Kidney (tissue), 14 donors: ENCODE measurements around the gene UFM1. TPM values are rescaled to one million over a fixed set of nuclear protein-coding genes. Genes with fewer than 3 reads are reported as not detected.
A peak's percentile ranks its signal among the peaks of the same experiment; 100 is the strongest.

Experiments
- DNase-seq, 5 donors: peaks; one replicate each; pipeline ENCODE4 v3.0.0-alpha.2; 2013 to 2020
- FAIRE-seq: peaks from 2 replicates; lab custom pipeline; 2012; peaks lifted over from hg19 to GRCh38; lab: Jason Lieb, UNC
- H3K27ac ChIP-seq, 2 donors: one replicate each; pipeline ENCODE4 v1.7.0; 2013; ENCODE audit warnings: low read depth in 2 of 2, low read length in 2 of 2, inconsistent platforms in 1 of 2
- H3K27me3 ChIP-seq: one replicate; pipeline ENCODE4 v1.7.1; 2013; ENCODE audit warnings: low read length, inconsistent platforms; ENCODE audit not compliant: control insufficient read depth, insufficient read depth
- H3K36me3 ChIP-seq, 3 donors: one replicate each; pipeline versions ENCODE4 v1.7.0 to v1.7.1; 2013; ENCODE audit warnings: low read length in 3 of 3, control low read depth in 1 of 3, inconsistent platforms in 1 of 3; ENCODE audit not compliant: insufficient read depth in 3 of 3, control insufficient read depth in 2 of 3
- H3K4me1 ChIP-seq, 3 donors: one replicate each; pipeline versions ENCODE4 v1.7.0 to v1.7.1; 2013; ENCODE audit warnings: low read length in 3 of 3, inconsistent platforms in 1 of 3, low read depth in 1 of 3; ENCODE audit not compliant: control insufficient read depth in 2 of 3, insufficient read depth in 2 of 3
- H3K4me3 ChIP-seq, 3 donors: one replicate each; pipeline versions ENCODE4 v1.7.0 to v1.8.1; 2013; ENCODE audit warnings: low read length in 3 of 3, control low read depth in 1 of 3, inconsistent platforms in 1 of 3
- H3K9ac ChIP-seq, 3 donors: one replicate each; pipeline versions ENCODE4 v1.7.0 to v1.7.1; 2013; ENCODE audit warnings: low read length in 3 of 3, control low read depth in 1 of 3, inconsistent platforms in 1 of 3
- H3K9me3 ChIP-seq, 3 donors: one replicate each; pipeline versions ENCODE4 v1.7.0 to v1.7.1; 2013; ENCODE audit warnings: low read length in 3 of 3, control low read depth in 1 of 3, inconsistent platforms in 1 of 3; ENCODE audit not compliant: control insufficient read depth in 2 of 3, insufficient read depth in 1 of 3
- CTCF ChIP-seq: IDR thresholded peaks from 3 replicates; pipeline ENCODE4 v1.5.1; 2012; ENCODE audit warnings: mild to moderate bottlenecking, moderate library complexity, borderline replicate concordance; ENCODE audit not compliant: insufficient read depth; ENCODE audit errors: extremely low read depth
- intact Hi-C: fragments of 100-400 bp; cut with DNase I; formaldehyde crosslinking; loops from one replicate; pipeline ENCODE4 v1.11.1; 2022
- polyA plus RNA-seq: library from polyadenylated mRNA; stranded (reverse); fragments of 350-450 nt; fragmentation: Illumina TruSeq; extraction: RNeasy Lipid Tissue Mini Kit (QIAGEN cat#74804); gene quantifications from one replicate; pipeline ENCODE4 v1.2.3, GENCODE V29; 2014; ENCODE audit warnings: low read depth, low replicate concordance; ENCODE audit not compliant: insufficient read depth
- total RNA-seq: library from RNA; stranded (reverse); fragmentation: NEBNext Ultra II Directional; extraction: Animal tissue kit (Norgen Biotek cat#: 25700); gene quantifications from one replicate; pipeline ENCODE4 v1.2.1, GENCODE V29; 2021
- donor health status: control.
- donor health status: control.
- donor health status: control.
- donor health status: control.
- donor health status: control.
- donor health status: DM: yes; HTN: yes; CAD: no.
- donor health status: Normal renal cell carcinoma (clear cell type).

Gene UFM1
- total and polyA plus RNA-seq, 2 donors from 2014 or later = 39.1 to 60.7 TPM

GRCh38 chr13:38321654-38322053 lies 28.0 kb upstream of the UFM1 start:
- Histone ChIP-seq H3K4me3 (no peak overlapping the region), H3K4me1 (no peaks in the 10 kb centered on the region), H3K27ac (no peak overlapping the region), H3K9ac (no peak overlapping the region), H3K27me3 (no peaks in the 10 kb centered on the region), H3K9me3 (no peaks in the 10 kb centered on the region), H3K36me3 (no peaks in the 10 kb centered on the region)
- DNase-seq (no peak), FAIRE-seq (no peak)
- intact Hi-C loops = no loop called here
- TF ChIP-seq CTCF = no peak

- Histone ChIP-seq H3K27me3 (no peaks in the 10 kb centered on the region), H3K9ac (no peak overlapping the region), H3K4me3 (no peak overlapping the region), H3K27ac (no peak overlapping the region), H3K4me1 (no peaks in the 10 kb centered on the region), H3K36me3 (no peaks in the 10 kb centered on the region), H3K9me3 (no peaks in the 10 kb centered on the region)
- intact Hi-C loops = no loop called here
- FAIRE-seq (no peak), DNase-seq (no peak)
- TF ChIP-seq CTCF = no peak
Observed at GRCh38 chr13:38325426-38325825, 24.2 kb upstream of the UFM1 start.

GRCh38 chr13:38328699-38329098 lies 21.0 kb upstream of the UFM1 start:
- H3K36me3 ChIP-seq = no peaks in the 10 kb centered on the region
- no peak for FAIRE-seq
- no peaks in the 10 kb centered on the region for H3K27me3 ChIP-seq
- H3K4me3 ChIP-seq = no peak overlapping the region
- no peak overlapping the region for H3K9ac ChIP-seq
- no peaks in the 10 kb centered on the region for H3K9me3 ChIP-seq
- intact Hi-C loops = no loop called here
- DNase-seq = no peak
- no peaks in the 10 kb centered on the region for H3K4me1 ChIP-seq
- no peak overlapping the region for H3K27ac ChIP-seq
- no peak for TF ChIP-seq CTCF

- H3K27me3 ChIP-seq = no peaks in the 10 kb centered on the region
- DNase-seq (peak in 2 of 5 donors; percentile 9 to 10), FAIRE-seq (no peak)
- intact Hi-C loops = no loop called here
- no peaks in the 10 kb centered on the region for H3K36me3 ChIP-seq
- no peak overlapping the region for H3K4me3 ChIP-seq
- no peak overlapping the region for H3K27ac ChIP-seq
- no peaks in the 10 kb centered on the region for H3K4me1 ChIP-seq
- TF ChIP-seq CTCF = no peak
- no peak overlapping the region for H3K9ac ChIP-seq
- no peaks in the 10 kb centered on the region for H3K9me3 ChIP-seq
Observed at GRCh38 chr13:38334845-38335244, 14.8 kb upstream of the UFM1 start.
